Smooth muscle cell of the brain vasculature (primary cell): ENCODE results near the gene MEGF11.

Experiments
- DNase-seq: peaks from one replicate; pipeline ENCODE4 v3.0.0-alpha.2; 2012; ENCODE audit warnings: low read depth, low spot score

The MEGF11 gene

GRCh38 chr15:66253418-66254088 is at the start of gene MEGF11:
MEGF11 (minus strand) TSS chr15:66253750; CDS start chr15:66128403, 125,347 bp downstream.
- DNase-seq = no peak

- no peak for DNase-seq
These were observed 49.1 kb upstream of the MEGF11 start for GRCh38 chr15:66302489-66303278.

GRCh38 chr15:66298803-66299251 is 45.3 kb upstream of the MEGF11 start:
- DNase-seq = no peak

GRCh38 chr15:66296186-66296585 is 42.6 kb upstream of the MEGF11 start:
- DNase-seq = no peak

- DNase-seq = no peak
These were observed 41.3 kb upstream of the MEGF11 start for GRCh38 chr15:66294932-66295235.

GRCh38 chr15:66294157-66294931 is 40.8 kb upstream of the MEGF11 start:
- DNase-seq = no peak

- DNase-seq = no peak
These were observed 40.0 kb upstream of the MEGF11 start, which contains the start of gene DIS3L for GRCh38 chr15:66293419-66294156. DIS3L (plus strand) TSS chr15:66293568; CDS start chr15:66293597, 29 bp downstream.

- no peak for DNase-seq
These were observed 39.2 kb upstream of the MEGF11 start for GRCh38 chr15:66292571-66293418.

- no peak for DNase-seq
These were observed 38.4 kb upstream of the MEGF11 start for GRCh38 chr15:66291816-66292570.

GRCh38 chr15:66290518-66290917 is 37.0 kb upstream of the MEGF11 start:
- no peak for DNase-seq

- DNase-seq = no peak
These were observed 36.5 kb upstream of the MEGF11 start for GRCh38 chr15:66290007-66290406.

GRCh38 chr15:66288551-66289185 is 35.1 kb upstream of the MEGF11 start:
- no peak for DNase-seq

- DNase-seq = no peak
These were observed 34.5 kb upstream of the MEGF11 start for GRCh38 chr15:66288093-66288492.

GRCh38 chr15:66287461-66288057 is 34.0 kb upstream of the MEGF11 start:
- DNase-seq = peak; percentile 12

GRCh38 chr15:66285533-66286280 is 32.2 kb upstream of the MEGF11 start:
- no peak for DNase-seq

- DNase-seq = no peak
These were observed 30.7 kb upstream of the MEGF11 start for GRCh38 chr15:66284271-66284670.

GRCh38 chr15:66278671-66279070 is 25.1 kb upstream of the MEGF11 start:
- no peak for DNase-seq

GRCh38 chr15:66278056-66278455 is 24.5 kb upstream of the MEGF11 start:
- DNase-seq = no peak
